Testis (tissue), 3 donors: ENCODE measurements around the gene GPNMB. TPM values are rescaled to one million over a fixed set of nuclear protein-coding genes. Genes with fewer than 3 reads are reported as not detected.
A peak's percentile ranks its signal among the peaks of the same experiment; 100 is the strongest.

ENCODE experiments used
- DNase-seq: peaks from one replicate; pipeline ENCODE4 v3.0.0-alpha.2; 2019
- H3K27ac ChIP-seq, 2 donors: fragments of 200-600 bp; sonication (generic); one replicate each; pipeline ENCODE4 v1.5.1; 2019
- H3K27me3 ChIP-seq: fragments of 200-600 bp; sonication (generic); one replicate; pipeline ENCODE4 v1.5.1; 2019
- H3K36me3 ChIP-seq: fragments of 200-600 bp; sonication (generic); one replicate; pipeline ENCODE4 v1.5.1; 2017; ENCODE audit warnings: low read depth; ENCODE audit errors: missing control alignments
- H3K4me1 ChIP-seq: fragments of 200-600 bp; sonication (generic); one replicate; pipeline ENCODE4 v1.5.1; 2019
- H3K4me3 ChIP-seq, 2 donors: fragments of 200-600 bp; sonication (generic); one replicate each; pipeline ENCODE4 v1.5.1; 2017 to 2019
- H3K9me3 ChIP-seq: fragments of 200-600 bp; sonication (generic); one replicate; pipeline ENCODE4 v1.5.1; 2017
- POLR2A ChIP-seq: fragments of 450-650 bp; IDR thresholded peaks from one replicate; pipeline ENCODE4 v1.6.1; 2017; ENCODE audit warnings: antibody characterized with exemption, mild to moderate bottlenecking, moderate library complexity
- WGBS, 2 donors: methylation state at CpG; one replicate each; pipeline ENCODE4 v1.1.5; 2018; 5-methylcytosine and 5-hydroxymethylcytosine counted together
- intact Hi-C: fragments of 100-400 bp; cut with DNase I; formaldehyde crosslinking; loops from one replicate; pipeline ENCODE4 v1.15.1; 2023; ENCODE audit warnings: low total_unique reads
- polyA plus RNA-seq: library from polyadenylated mRNA; stranded (reverse); fragments of 350-450 nt; fragmentation: Illumina TruSeq; extraction: RNeasy Lipid Tissue Mini Kit (QIAGEN cat#74804); gene quantifications from one replicate; pipeline ENCODE4 v1.2.3, GENCODE V29; 2014; ENCODE audit warnings: low read depth, low replicate concordance; ENCODE audit not compliant: insufficient read depth
- total RNA-seq, 2 donors: library from RNA; depleted of rRNA; stranded (reverse); fragments of >200 nt; gene quantifications; one replicate each; pipeline ENCODE4 v1.2.3, GENCODE V29; 2016
- TF ChIP-seq, protein P1 (sequence below), 3 experiments: fragments of 450-650 bp in 2 of 3; fragments of 200-600 bp in 1 of 3; sonication (generic) in 1 of 3; IDR thresholded peaks; one replicate each; pipeline ENCODE4 v1.5.1; 2016 to 2019; ENCODE audit warnings: antibody characterized with exemption in 3 of 3, mild to moderate bottlenecking in 2 of 3, moderate library complexity in 1 of 3

Gene GPNMB
- total and polyA plus RNA-seq, 3 donors from 2014 or later, result 15.6 to 81.9 (median 33.6) TPM

DNA sequence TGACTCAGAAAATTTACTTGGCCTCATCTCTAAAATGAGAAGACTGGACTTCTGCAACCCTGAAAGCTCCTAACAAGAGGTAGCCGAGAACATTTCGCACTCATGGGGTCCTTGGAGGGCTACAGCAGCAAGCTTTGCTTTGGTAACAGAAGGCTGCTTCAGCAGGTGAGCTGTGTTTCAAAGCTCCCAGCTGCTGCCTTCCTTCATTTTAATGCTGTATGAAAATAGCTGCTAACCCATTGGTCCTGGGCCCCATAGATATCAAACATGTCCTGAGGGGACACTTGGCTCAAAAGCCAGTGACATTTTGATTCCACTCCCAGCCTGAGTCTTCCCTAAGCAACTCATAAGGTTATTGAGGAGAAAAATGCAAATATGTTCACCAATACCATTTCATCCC lies 38.3 kb downstream of the GPNMB start:
- Histone ChIP-seq H3K27ac (no peak overlapping the region), H3K36me3 (no peaks in the 10 kb centered on the region), H3K4me1 (no peaks in the 10 kb centered on the region), H3K9me3 (no peaks in the 10 kb centered on the region), H3K27me3 (no peaks in the 10 kb centered on the region), H3K4me3 (no peak overlapping the region)
- intact Hi-C loops, result no loop called here
- 77 to 87% methylated on average over 2 of the region's 2 CpGs for WGBS, 2 donors
- no peak for DNase-seq
- no peak for TF ChIP-seq POLR2A
- TF ChIP-seq, protein P1, sequence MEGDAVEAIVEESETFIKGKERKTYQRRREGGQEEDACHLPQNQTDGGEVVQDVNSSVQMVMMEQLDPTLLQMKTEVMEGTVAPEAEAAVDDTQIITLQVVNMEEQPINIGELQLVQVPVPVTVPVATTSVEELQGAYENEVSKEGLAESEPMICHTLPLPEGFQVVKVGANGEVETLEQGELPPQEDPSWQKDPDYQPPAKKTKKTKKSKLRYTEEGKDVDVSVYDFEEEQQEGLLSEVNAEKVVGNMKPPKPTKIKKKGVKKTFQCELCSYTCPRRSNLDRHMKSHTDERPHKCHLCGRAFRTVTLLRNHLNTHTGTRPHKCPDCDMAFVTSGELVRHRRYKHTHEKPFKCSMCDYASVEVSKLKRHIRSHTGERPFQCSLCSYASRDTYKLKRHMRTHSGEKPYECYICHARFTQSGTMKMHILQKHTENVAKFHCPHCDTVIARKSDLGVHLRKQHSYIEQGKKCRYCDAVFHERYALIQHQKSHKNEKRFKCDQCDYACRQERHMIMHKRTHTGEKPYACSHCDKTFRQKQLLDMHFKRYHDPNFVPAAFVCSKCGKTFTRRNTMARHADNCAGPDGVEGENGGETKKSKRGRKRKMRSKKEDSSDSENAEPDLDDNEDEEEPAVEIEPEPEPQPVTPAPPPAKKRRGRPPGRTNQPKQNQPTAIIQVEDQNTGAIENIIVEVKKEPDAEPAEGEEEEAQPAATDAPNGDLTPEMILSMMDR (IDR thresholded peaks at IDR 0.05), result no peak

DNA sequence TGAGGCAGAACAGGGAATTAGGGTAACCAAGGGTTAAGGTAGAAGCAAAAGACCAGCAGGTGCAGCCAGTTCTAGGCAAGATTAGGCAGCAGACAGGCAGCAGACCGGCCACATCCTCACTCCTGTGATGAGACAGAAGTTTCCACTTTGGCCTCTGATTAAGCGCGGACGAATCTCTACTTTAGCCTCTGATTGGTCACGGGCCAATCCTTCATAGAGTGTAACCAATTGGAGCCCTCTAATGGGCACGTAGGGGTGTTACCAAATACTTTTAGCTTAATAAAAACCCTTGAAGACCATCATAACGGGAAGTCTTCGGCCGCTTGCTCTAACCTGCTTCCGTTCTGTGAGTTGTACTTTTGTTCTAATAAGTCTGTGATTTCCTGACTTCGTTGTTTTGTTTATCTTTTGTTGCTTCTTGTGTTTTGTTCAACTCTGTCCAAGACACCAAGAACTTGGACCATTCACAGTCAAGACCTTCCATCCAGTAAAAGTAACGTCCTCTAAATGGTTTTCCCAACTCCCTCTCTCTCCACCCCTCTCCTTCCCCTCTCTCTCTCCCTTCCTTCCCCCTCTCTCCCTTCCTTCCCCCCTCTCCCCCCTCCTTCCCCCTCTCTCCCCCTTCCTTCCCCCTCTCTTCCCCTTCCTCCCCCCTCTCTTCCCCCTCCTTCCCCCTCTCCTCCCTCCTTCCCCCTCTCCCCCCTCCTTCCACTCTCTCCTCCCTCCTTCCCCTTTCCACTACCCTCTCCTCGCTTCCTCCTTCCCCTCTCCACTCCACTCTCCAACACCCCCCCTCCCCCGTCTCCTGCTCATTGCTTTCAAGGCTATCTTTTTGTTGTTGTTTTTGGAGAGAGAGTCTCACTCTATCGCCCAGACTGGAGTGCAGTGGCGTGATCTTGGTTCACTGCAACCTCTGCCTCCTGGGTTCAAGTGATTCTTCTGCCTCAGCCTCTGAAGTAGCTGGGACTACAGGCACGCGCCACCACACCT lies 39.4 kb downstream of the GPNMB start:
- H3K36me3 ChIP-seq, result no peaks in the 10 kb centered on the region
- H3K27me3 ChIP-seq, result no peaks in the 10 kb centered on the region
- TF ChIP-seq, protein P1 (IDR thresholded peaks at IDR 0.05), result no peak
- TF ChIP-seq POLR2A, result no peak
- no peak overlapping the region for H3K27ac ChIP-seq
- intact Hi-C loops, result no loop called here
- H3K9me3 ChIP-seq, result no peaks in the 10 kb centered on the region
- 48 to 59% methylated on average over 17 to 18 of the region's 18 CpGs for WGBS, 2 donors
- H3K4me3 ChIP-seq, result no peak overlapping the region
- no peaks in the 10 kb centered on the region for H3K4me1 ChIP-seq
- DNase-seq, result peak; percentile 64

- 61 to 77% methylated on average over 5 of the region's 5 CpGs for WGBS, 2 donors
- H3K4me1 ChIP-seq, result no peaks in the 10 kb centered on the region
- no peak overlapping the region for H3K27ac ChIP-seq
- intact Hi-C loops, result no loop called here
- no peaks in the 10 kb centered on the region for H3K36me3 ChIP-seq
- no peak overlapping the region for H3K4me3 ChIP-seq
- no peaks in the 10 kb centered on the region for H3K9me3 ChIP-seq
- H3K27me3 ChIP-seq, result no peaks in the 10 kb centered on the region
- no peak for DNase-seq
- TF ChIP-seq, protein P1 (IDR thresholded peaks at IDR 0.05), result no peak
Observed at GRCh38 chr7:23287612-23288011, 41.0 kb downstream of the GPNMB start.

- H3K27ac ChIP-seq, result no peak overlapping the region
- intact Hi-C loops, result no loop called here
Observed at GRCh38 chr7:23290993-23291392, 44.4 kb downstream of the GPNMB start.

More at GRCh38 chr7:23290993-23291392, 44.4 kb downstream of the GPNMB start:
- TF ChIP-seq, protein P1 (IDR thresholded peaks at IDR 0.05), result no peak
- TF ChIP-seq POLR2A, result no peak
- no peaks in the 10 kb centered on the region for H3K9me3 ChIP-seq
- H3K27me3 ChIP-seq, result no peaks in the 10 kb centered on the region
- 76 to 85% methylated on average over 9 of the region's 9 CpGs for WGBS, 2 donors
- DNase-seq, result no peak
- no peaks in the 10 kb centered on the region for H3K36me3 ChIP-seq
- no peaks in the 10 kb centered on the region for H3K4me1 ChIP-seq
- no peak overlapping the region for H3K4me3 ChIP-seq
